Smooth muscle cell (in vitro differentiated cells): ENCODE measurements around the gene TANC1. TPM values are rescaled to one million over a fixed set of nuclear protein-coding genes. Genes with fewer than 3 reads are reported as not detected.
A peak's percentile ranks its signal among the peaks of the same experiment; 100 is the strongest.

ENCODE experiments used
- DNase-seq: peaks from one replicate; lab custom pipeline; 2025; ENCODE audit not compliant: unreplicated experiment; lab: John Stamatoyannopoulos, UW
- H2AFZ ChIP-seq: fragments of 200-600 bp; sonication (generic); 2 replicates; pipeline ENCODE4 v1.6.0; 2016; ENCODE audit warnings: antibody characterized with exemption, low read depth, mild to moderate bottlenecking
- H3F3A ChIP-seq: fragments of 200-600 bp; sonication (generic); 2 replicates; pipeline ENCODE4 v1.6.0; 2017; ENCODE audit warnings: antibody characterized with exemption, low read depth
- H3K27ac ChIP-seq: fragments of 200-600 bp; sonication (generic); 2 replicates; pipeline ENCODE4 v1.5.1; 2016; ENCODE audit warnings: low read depth, mild to moderate bottlenecking
- H3K27me3 ChIP-seq: fragments of 200-600 bp; sonication (generic); 2 replicates; pipeline ENCODE4 v1.6.1; 2016; ENCODE audit warnings: low read depth, mild to moderate bottlenecking
- H3K36me3 ChIP-seq: fragments of 200-600 bp; sonication (generic); 2 replicates; pipeline ENCODE4 v1.5.1; 2016; ENCODE audit warnings: low read depth
- H3K4me1 ChIP-seq: fragments of 200-600 bp; sonication (generic); 2 replicates; pipeline ENCODE4 v1.5.1; 2016; ENCODE audit warnings: low read depth
- H3K4me2 ChIP-seq: fragments of 200-600 bp; sonication (generic); 2 replicates; pipeline ENCODE4 v1.6.0; 2016; ENCODE audit warnings: mild to moderate bottlenecking
- H3K4me3 ChIP-seq: fragments of 200-600 bp; sonication (generic); 2 replicates; pipeline ENCODE4 v1.5.1; 2016; ENCODE audit warnings: mild to moderate bottlenecking
- H3K79me2 ChIP-seq: fragments of 200-600 bp; sonication (generic); 2 replicates; pipeline ENCODE4 v1.6.0; 2016; ENCODE audit warnings: low read depth, mild to moderate bottlenecking
- H3K9ac ChIP-seq: fragments of 200-600 bp; sonication (generic); 2 replicates; pipeline ENCODE4 v1.6.0; 2016; ENCODE audit warnings: low read depth
- H3K9me3 ChIP-seq: fragments of 200-600 bp; sonication (generic); replicated peaks from 2 replicates; pipeline ENCODE4 v1.5.1; 2016; ENCODE audit warnings: low read depth
- H4K20me1 ChIP-seq: fragments of 200-600 bp; sonication (generic); 2 replicates; pipeline ENCODE4 v1.6.0; 2016; ENCODE audit warnings: low read depth
- CTCF ChIP-seq: fragments of 200-600 bp; sonication (generic); IDR thresholded peaks from 2 replicates; pipeline ENCODE4 v1.5.1; 2017; ENCODE audit warnings: borderline replicate concordance, mild to moderate bottlenecking, antibody characterized with exemption; ENCODE audit not compliant: insufficient read depth, poor library complexity, severe bottlenecking
- whole genome bisulfite sequencing: methylation state at CpG from one replicate; pipeline ENCODE4 v1.1.7; 2016; ENCODE audit warnings: low lambda C conversion rate; 5-methylcytosine and 5-hydroxymethylcytosine counted together
- polyA plus RNA-seq: library from polyadenylated mRNA; unstranded; fragments of >200 nt; fragmentation: Nextera tagmentation; extraction: Ambion mirVana; gene quantifications from 2 replicates; pipeline ENCODE4 v1.2.1, GENCODE V29; 2016
- total RNA-seq: library from RNA; depleted of rRNA; stranded (reverse); fragments of >200 nt; gene quantifications from 2 replicates; pipeline ENCODE4 v1.2.3, GENCODE V29; 2014

TANC1 gene
- total and polyA plus RNA-seq, 2 experiments from 2014 or later: 9.1 to 30.8 TPM

- WGBS: 34% methylated on average over 3 of the region's 3 CpGs
Observed at GRCh38 chr2:158923180-158923594, 45.3 kb upstream of the TANC1 start.

GRCh38 chr2:158923641-158924040, 44.8 kb upstream of the TANC1 start:
- TF ChIP-seq CTCF: no peak
- DNase-seq: no peak
- Histone ChIP-seq H3F3A (no peaks in the 10 kb centered on the region), H4K20me1 (no peaks in the 10 kb centered on the region), H3K27ac (no peak overlapping the region), H3K9ac (no peak overlapping the region), H3K79me2 (no peaks in the 10 kb centered on the region), H2AFZ (no peak overlapping the region), H3K36me3 (no peaks in the 10 kb centered on the region), H3K27me3 (no peaks in the 10 kb centered on the region), H3K4me1 (peaks cover 13% of the 10 kb centered on the region), H3K4me3 (no peak overlapping the region), H3K4me2 (no peak overlapping the region), H3K9me3 (no peaks in the 10 kb centered on the region)
- 80% methylated on average over 1 of the region's 1 CpG for WGBS

More at GRCh38 chr2:158923180-158923594, 45.3 kb upstream of the TANC1 start:
- H3K4me1 ChIP-seq: peaks cover 13% of the 10 kb centered on the region
- H3K4me3 ChIP-seq: no peak overlapping the region
- H3F3A ChIP-seq: no peaks in the 10 kb centered on the region
- H3K27ac ChIP-seq: no peak overlapping the region
- no peaks in the 10 kb centered on the region for H3K79me2 ChIP-seq
- no peak for TF ChIP-seq CTCF
- no peak for DNase-seq
- H4K20me1 ChIP-seq: no peaks in the 10 kb centered on the region
- no peaks in the 10 kb centered on the region for H3K27me3 ChIP-seq
- no peaks in the 10 kb centered on the region for H3K9me3 ChIP-seq
- peak overlapping the region; percentile 3 for H3K4me2 ChIP-seq
- no peaks in the 10 kb centered on the region for H3K36me3 ChIP-seq
- H2AFZ ChIP-seq: no peak overlapping the region
- no peak overlapping the region for H3K9ac ChIP-seq

GRCh38 chr2:158926478-158926948, 41.9 kb upstream of the TANC1 start:
- Histone ChIP-seq H2AFZ (no peak overlapping the region), H3K36me3 (no peaks in the 10 kb centered on the region), H3K9ac (no peak overlapping the region), H3K4me3 (no peak overlapping the region), H4K20me1 (no peaks in the 10 kb centered on the region), H3K9me3 (no peaks in the 10 kb centered on the region), H3K27me3 (no peaks in the 10 kb centered on the region), H3K4me1 (peaks cover 13% of the 10 kb centered on the region), H3K79me2 (no peaks in the 10 kb centered on the region), H3F3A (no peaks in the 10 kb centered on the region), H3K27ac (no peak overlapping the region), H3K4me2 (no peak overlapping the region)
- no peak for DNase-seq
- WGBS: 62% methylated on average over 8 of the region's 8 CpGs
- no peak for TF ChIP-seq CTCF

- Histone ChIP-seq H3F3A (no peaks in the 10 kb centered on the region), H3K79me2 (no peaks in the 10 kb centered on the region), H4K20me1 (no peaks in the 10 kb centered on the region), H3K36me3 (no peaks in the 10 kb centered on the region), H3K27me3 (no peaks in the 10 kb centered on the region), H3K4me1 (peaks cover 5% of the 10 kb centered on the region), H3K4me2 (no peak overlapping the region), H2AFZ (no peak overlapping the region), H3K4me3 (no peak overlapping the region), H3K9me3 (no peaks in the 10 kb centered on the region), H3K27ac (no peak overlapping the region), H3K9ac (no peak overlapping the region)
- no peak for TF ChIP-seq CTCF
- WGBS: 93% methylated on average over 2 of the region's 2 CpGs
- DNase-seq: no peak
Observed at GRCh38 chr2:158928515-158928914, 39.9 kb upstream of the TANC1 start.
